ENCODE data around the gene SURF1. TPM values are rescaled to one million over a fixed set of nuclear protein-coding genes. Genes with fewer than 3 reads are reported as not detected.
A peak's percentile ranks its signal among the peaks of the same experiment; 100 is the strongest.

The SURF1 gene
- total and polyA plus RNA-seq, 2 experiments from 2014 or later, result 32.9 to 88.3 TPM

DNA sequence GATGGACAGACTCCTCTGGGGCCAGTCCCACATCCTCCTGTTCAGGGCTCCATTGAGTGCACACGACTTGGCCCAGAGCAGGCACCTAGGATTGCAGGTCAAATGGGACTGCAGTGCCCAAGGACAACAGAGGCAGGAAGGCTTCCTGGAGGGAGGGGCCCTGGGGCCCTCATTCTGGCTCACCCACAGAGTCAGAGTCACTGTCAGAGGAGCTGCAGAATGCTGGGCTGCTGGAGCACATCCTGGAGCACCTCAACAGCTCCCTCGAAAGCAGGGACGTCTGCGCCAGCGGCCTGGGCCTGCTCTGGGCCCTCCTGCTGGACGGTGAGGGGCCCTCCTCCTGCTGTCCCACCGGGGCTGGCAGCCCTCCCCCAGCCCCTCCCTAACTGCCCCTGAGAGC, 46.4 kb upstream of the SURF1 start:
- no peaks in the 10 kb centered on the region for H3K9me3 ChIP-seq (ENCODE audit: low read depth)
- no peak for DNase-seq (ENCODE audit: low read depth in 1 of 2, low spot score in 1 of 2)
- no peaks in the 10 kb centered on the region for H3K4me1 ChIP-seq (ENCODE audit: low read depth)
- peaks cover 13% of the 10 kb centered on the region for H3K36me3 ChIP-seq
- no peak for TF ChIP-seq CTCF (IDR thresholded peaks at IDR 0.05; ENCODE audit: low read depth, low read length)
- no peak overlapping the region for H3K4me3 ChIP-seq
- no peaks in the 10 kb centered on the region for H3K27me3 ChIP-seq
- no peak overlapping the region for H3K27ac ChIP-seq

GRCh38 chr9:133401588-133401987, 45.3 kb upstream of the SURF1 start:
- Histone ChIP-seq H3K36me3 (peaks cover 12% of the 10 kb centered on the region), H3K9me3 (ENCODE audit: low read depth) (no peaks in the 10 kb centered on the region), H3K4me3 (no peak overlapping the region)

GRCh38 chr9:133400292-133400691, 44.0 kb upstream of the SURF1 start:
- Histone ChIP-seq H3K4me1 (ENCODE audit: low read depth) (no peaks in the 10 kb centered on the region), H3K27ac (no peak overlapping the region), H3K36me3 (peaks cover 2% of the 10 kb centered on the region), H3K27me3 (no peaks in the 10 kb centered on the region), H3K4me3 (no peak overlapping the region), H3K9me3 (ENCODE audit: low read depth) (no peaks in the 10 kb centered on the region)
- no peak for TF ChIP-seq CTCF (IDR thresholded peaks at IDR 0.05; ENCODE audit: low read depth, low read length)
- DNase-seq (ENCODE audit: low read depth in 1 of 2, low spot score in 1 of 2), result no peak

More at GRCh38 chr9:133401588-133401987, 45.3 kb upstream of the SURF1 start:
- Histone ChIP-seq H3K4me1 (ENCODE audit: low read depth) (no peaks in the 10 kb centered on the region), H3K27ac (no peak overlapping the region), H3K27me3 (no peaks in the 10 kb centered on the region)
- DNase-seq (ENCODE audit: low read depth in 1 of 2, low spot score in 1 of 2), result no peak
- TF ChIP-seq CTCF (IDR thresholded peaks at IDR 0.05; ENCODE audit: low read depth, low read length), result no peak

DNA sequence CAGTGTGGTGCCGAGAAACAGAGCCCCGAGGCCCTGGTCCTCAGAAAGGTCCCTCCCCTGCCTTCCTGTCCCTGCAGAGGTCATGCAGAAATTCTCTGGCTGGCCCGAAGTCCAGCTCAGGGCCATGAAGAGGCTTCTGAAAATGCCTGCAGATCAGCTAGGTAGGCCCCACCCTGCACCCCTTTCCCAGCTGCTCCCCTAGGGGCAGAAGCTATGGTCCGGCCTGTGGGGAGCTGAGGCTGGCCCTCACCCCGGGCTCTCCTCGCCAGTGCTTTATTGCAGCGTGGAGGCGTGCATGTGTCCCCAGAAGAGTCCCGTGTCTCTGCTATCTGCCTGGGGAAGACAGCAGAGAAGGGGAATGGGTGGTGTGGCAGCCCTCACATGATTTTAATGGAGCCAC, 41.6 kb upstream of the SURF1 start:
- H3K27me3 ChIP-seq, result no peaks in the 10 kb centered on the region
- DNase-seq (ENCODE audit: low read depth in 1 of 2, low spot score in 1 of 2), result no peak
- no peaks in the 10 kb centered on the region for H3K4me1 ChIP-seq (ENCODE audit: low read depth)
- H3K4me3 ChIP-seq, result no peak overlapping the region
- no peaks in the 10 kb centered on the region for H3K36me3 ChIP-seq
- no peak overlapping the region for H3K27ac ChIP-seq
- no peak for TF ChIP-seq CTCF (IDR thresholded peaks at IDR 0.05; ENCODE audit: low read depth, low read length)
- no peaks in the 10 kb centered on the region for H3K9me3 ChIP-seq (ENCODE audit: low read depth)

DNA sequence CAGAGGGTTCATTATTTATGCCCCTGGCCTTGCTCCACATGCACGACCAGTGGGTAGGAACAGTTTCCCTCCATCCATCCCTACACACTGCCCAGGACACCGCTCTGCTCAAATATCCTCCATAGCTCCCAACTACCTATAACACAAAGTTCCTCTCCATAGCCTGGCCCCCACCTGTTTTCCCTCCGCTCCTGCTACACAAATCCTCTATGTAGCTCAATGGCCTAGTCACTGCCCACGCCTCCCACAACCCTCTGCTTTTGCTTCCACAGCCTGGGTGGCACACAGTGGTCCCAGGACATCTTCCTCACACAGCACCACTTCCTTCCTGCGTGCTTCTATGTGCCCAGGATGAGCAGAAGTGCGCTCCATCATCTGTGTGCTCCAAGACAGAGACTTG, 41.1 kb upstream of the SURF1 start:
- Histone ChIP-seq H3K36me3 (no peaks in the 10 kb centered on the region), H3K4me1 (ENCODE audit: low read depth) (no peaks in the 10 kb centered on the region), H3K4me3 (no peak overlapping the region), H3K27me3 (no peaks in the 10 kb centered on the region), H3K27ac (no peak overlapping the region), H3K9me3 (ENCODE audit: low read depth) (no peaks in the 10 kb centered on the region)
- no peak for DNase-seq (ENCODE audit: low read depth in 1 of 2, low spot score in 1 of 2)
- no peak for TF ChIP-seq CTCF (IDR thresholded peaks at IDR 0.05; ENCODE audit: low read depth, low read length)

DNA sequence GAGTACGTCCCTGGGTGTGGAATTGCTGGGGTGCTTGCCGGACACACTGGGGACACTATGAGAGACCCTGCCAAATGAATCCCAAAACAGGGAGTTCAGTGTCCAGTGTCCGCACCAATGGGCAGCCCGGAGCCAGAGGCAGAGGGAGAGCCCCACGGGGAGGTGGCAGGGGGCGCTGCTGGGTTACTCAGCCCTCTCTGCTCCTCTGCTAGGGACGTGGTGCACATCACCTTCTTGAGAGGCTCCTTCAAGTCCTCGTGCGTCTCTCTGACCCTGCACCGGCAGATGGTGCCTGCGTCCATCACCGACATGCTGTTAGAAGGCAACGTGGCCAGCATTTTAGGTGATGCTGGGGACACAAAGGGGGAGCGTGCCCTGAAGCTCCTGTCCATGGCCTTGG, 40.7 kb upstream of the SURF1 start:
- no peaks in the 10 kb centered on the region for H3K27me3 ChIP-seq
- no peaks in the 10 kb centered on the region for H3K36me3 ChIP-seq
- no peaks in the 10 kb centered on the region for H3K9me3 ChIP-seq (ENCODE audit: low read depth)
- H3K27ac ChIP-seq, result no peak overlapping the region
- peak; percentile 34 to 49 for DNase-seq (ENCODE audit: low read depth in 1 of 2, low spot score in 1 of 2)
- peak; percentile 52 for TF ChIP-seq CTCF (IDR thresholded peaks at IDR 0.05; ENCODE audit: low read depth, low read length)
- no peaks in the 10 kb centered on the region for H3K4me1 ChIP-seq (ENCODE audit: low read depth)
- H3K4me3 ChIP-seq, result no peak overlapping the region

All from cardiac muscle cell (in vitro differentiated cells and primary cell).